ENCODE measurements around the gene RXFP4.
A peak's percentile ranks its signal among the peaks of the same experiment; 100 is the strongest.

RXFP4 gene

DNA sequence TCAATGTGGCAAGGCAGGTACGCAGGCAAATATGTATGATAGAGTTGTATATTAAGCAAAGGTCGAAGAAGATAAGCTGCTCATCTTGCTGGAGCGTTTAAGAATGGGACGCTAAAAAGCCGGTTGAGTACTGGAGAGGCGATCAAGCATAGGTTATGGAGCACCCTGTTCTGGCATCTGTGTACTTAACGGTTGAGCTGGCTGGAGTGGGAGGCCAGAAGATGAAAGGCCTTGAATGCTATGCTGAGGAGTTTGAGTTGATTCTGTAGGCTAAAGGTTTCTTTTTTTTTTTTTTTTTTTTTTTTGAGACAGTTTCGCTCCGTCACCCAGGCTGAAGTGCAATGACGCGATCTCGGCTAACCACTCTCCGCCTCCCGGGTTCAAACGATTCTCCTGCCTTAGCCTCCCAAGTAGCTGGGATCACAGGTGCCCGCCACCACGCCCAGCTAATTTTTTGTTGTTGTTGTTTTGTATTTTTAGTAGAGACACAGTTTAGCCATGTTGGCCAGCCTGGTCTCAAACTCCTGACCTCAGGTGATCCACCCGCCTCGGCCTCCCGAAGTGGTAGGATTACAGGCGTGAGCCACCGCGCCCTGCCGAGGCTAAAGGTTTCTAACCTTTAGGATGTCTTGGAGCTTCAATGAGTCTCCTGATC is 6.4 kb upstream of the RXFP4 start:
- no peaks in the 10 kb centered on the region for H3K27me3 Mint-ChIP-seq

DNA sequence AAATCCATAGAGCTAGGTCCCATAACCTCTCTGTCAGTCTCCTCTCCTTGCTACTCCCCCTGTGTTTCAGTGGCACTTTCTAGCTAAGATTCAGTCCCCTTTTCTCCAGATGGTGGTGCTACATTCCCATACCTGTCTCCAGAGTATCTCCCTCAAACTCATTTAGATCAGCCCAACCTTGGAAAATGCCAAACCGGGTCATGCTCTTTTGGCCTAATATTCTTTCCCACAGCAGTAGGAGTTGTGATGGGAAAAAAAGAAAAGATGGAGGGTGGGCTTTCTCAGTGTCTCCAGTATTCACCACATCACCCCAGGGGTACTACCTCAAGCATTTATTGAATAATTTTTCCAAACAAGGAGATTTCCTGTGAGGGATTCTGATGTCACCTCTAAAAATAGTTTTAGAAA is 3.2 kb upstream of the RXFP4 start:
- no peaks in the 10 kb centered on the region for H3K27me3 Mint-ChIP-seq
- CTCF ChIA-PET, result interaction anchor here (0.7 to 5.7 kb wide), 27 partner anchors 8 to 687 kb away, joined by 3 to 130 read pairs (median 4); partner anchors contain the start of genes ARHGEF2 and RAB25
- H3K4me3 Mint-ChIP-seq, result no peak overlapping the region
- H3K4me1 Mint-ChIP-seq, result peaks cover 44% of the 10 kb centered on the region
- H3K9me3 Mint-ChIP-seq, result no peaks in the 10 kb centered on the region
- peak; percentile 49 for DNase-seq
- no peaks in the 10 kb centered on the region for H3K36me3 Mint-ChIP-seq
- H3K27ac Mint-ChIP-seq, result peak overlapping the region; percentile 1

More for the DNA sequence above, 6.4 kb upstream of the RXFP4 start:
- Mint-ChIP-seq H3K27ac (peak overlapping the region; percentile 68), H3K9me3 (no peaks in the 10 kb centered on the region), H3K4me1 (peaks cover 48% of the 10 kb centered on the region), H3K4me3 (no peak overlapping the region), H3K36me3 (peaks cover 21% of the 10 kb centered on the region)
- CTCF ChIA-PET, result interaction anchor here (0.6 to 6.7 kb wide), 7 partner anchors 10 to 132 kb away, joined by 3 to 52 read pairs (median 5); no protein-coding TSS in a partner anchor
- no peak for DNase-seq

DNA sequence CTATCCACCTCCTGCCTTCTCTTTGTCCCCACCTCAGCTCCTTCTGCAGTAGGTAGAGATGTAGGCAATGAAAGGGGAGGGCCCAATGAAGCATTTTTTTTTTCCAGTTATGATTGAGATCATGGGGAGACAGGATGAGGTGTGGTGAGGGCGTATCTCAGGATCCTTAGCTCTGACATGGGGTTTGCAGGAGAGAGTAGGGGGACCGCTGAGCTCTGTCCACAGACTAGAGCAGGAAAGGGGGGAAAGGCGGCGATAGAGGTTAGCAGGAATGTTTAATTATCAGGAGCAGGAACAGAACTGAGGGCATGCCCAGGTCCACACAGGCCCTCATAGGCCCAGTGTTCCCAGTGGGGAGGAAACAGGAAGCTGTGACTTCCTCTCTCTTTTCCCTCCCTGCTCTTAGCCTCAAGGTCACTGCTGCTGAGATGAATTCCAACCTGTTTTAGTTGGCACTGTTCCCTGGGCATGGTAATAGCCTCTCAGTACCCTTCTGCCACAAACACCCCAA is 901 bp upstream of the RXFP4 start:
- Mint-ChIP-seq H3K4me1 (peaks cover 54% of the 10 kb centered on the region), H3K27me3 (no peaks in the 10 kb centered on the region), H3K9me3 (no peaks in the 10 kb centered on the region), H3K36me3 (peaks cover 6% of the 10 kb centered on the region), H3K27ac (peak overlapping the region; percentile 85), H3K4me3 (no peak overlapping the region)
- DNase-seq, result no peak
- CTCF ChIA-PET, result interaction anchor here (1.4 to 5.7 kb wide), 4 partner anchors 25 to 126 kb away, joined by 5 to 130 read pairs (median 53); partner anchors contain the start of gene ARHGEF2

DNA sequence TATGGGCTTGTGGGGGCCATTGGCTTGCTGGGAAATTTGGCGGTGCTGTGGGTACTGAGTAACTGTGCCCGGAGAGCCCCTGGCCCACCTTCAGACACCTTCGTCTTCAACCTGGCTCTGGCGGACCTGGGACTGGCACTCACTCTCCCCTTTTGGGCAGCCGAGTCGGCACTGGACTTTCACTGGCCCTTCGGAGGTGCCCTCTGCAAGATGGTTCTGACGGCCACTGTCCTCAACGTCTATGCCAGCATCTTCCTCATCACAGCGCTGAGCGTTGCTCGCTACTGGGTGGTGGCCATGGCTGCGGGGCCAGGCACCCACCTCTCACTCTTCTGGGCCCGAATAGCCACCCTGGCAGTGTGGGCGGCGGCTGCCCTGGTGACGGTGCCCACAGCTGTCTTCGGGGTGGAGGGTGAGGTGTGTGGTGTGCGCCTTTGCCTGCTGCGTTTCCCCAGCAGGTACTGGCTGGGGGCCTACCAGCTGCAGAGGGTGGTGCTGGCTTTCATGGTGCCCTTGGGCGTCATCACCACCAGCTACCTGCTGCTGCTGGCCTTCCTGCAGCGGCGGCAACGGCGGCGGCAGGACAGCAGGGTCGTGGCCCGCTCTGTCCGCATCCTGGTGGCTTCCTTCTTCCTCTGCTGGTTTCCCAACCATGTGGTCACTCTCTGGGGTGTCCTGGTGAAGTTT is 550 bp downstream of the RXFP4 start:
- Mint-ChIP-seq H3K9me3 (no peaks in the 10 kb centered on the region), H3K36me3 (peaks cover 17% of the 10 kb centered on the region), H3K4me3 (no peak overlapping the region), H3K4me1 (peaks cover 63% of the 10 kb centered on the region), H3K27ac (peak overlapping the region; percentile 85), H3K27me3 (no peaks in the 10 kb centered on the region)
- CTCF ChIA-PET, result interaction anchor here (1.2 to 5.7 kb wide), 4 partner anchors 37 to 124 kb away, joined by 4 to 130 read pairs (median 65); partner anchors contain the start of gene ARHGEF2
- no peak for DNase-seq

DNA sequence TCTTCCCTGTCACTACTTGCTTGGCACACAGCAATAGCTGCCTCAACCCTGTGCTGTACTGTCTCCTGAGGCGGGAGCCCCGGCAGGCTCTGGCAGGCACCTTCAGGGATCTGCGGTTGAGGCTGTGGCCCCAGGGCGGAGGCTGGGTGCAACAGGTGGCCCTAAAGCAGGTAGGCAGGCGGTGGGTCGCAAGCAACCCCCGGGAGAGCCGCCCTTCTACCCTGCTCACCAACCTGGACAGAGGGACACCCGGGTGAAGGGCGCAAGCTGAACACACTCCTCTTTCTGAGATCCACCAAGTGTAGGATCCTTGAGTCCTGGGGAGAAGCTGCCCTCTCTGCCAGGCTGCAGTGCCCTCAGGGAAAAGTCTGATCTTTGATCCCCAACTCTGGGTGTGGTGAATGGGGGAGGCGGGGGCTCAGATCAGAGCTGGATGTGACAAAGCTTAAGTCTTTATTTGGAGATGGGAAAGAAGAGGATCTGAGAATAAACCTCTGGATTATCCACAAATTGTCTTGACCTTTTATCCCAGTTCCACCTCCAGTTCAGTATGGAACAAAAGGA is 1.2 kb downstream of the RXFP4 start:
- peaks cover 70% of the 10 kb centered on the region for H3K4me1 Mint-ChIP-seq
- H3K4me3 Mint-ChIP-seq, result no peak overlapping the region
- CTCF ChIA-PET, result interaction anchor here (1.2 to 4.4 kb wide), 2 partner anchors 47 to 124 kb away, joined by 4 to 32 read pairs; no protein-coding TSS in a partner anchor
- no peak for DNase-seq
- peaks cover 24% of the 10 kb centered on the region for H3K36me3 Mint-ChIP-seq
- H3K27me3 Mint-ChIP-seq, result no peaks in the 10 kb centered on the region
- H3K9me3 Mint-ChIP-seq, result no peaks in the 10 kb centered on the region
- peak overlapping the region; percentile 85 for H3K27ac Mint-ChIP-seq

DNA sequence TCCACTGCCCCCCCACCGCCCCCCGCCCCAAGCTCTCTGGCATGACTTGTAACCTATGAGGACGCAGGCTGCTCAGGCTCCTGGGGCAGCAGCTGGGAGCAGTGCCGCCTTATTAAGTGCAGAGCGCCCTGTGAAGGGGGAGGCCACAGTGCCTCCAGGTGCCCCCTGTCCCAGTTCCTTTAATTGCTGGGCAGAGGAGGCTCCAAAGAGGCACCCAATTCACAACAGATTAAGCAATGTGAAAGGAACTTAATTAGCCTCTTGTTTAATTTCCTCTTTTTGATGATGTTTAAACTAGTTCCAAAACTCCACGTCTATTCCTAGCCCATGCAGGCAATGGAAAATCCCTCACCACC is 3.0 kb downstream of the RXFP4 start:
- no peaks in the 10 kb centered on the region for H3K9me3 Mint-ChIP-seq
- H3K4me1 Mint-ChIP-seq, result peaks cover 70% of the 10 kb centered on the region
- peak overlapping the region; percentile 85 for H3K27ac Mint-ChIP-seq
- no peak overlapping the region for H3K4me3 Mint-ChIP-seq
- H3K36me3 Mint-ChIP-seq, result peaks cover 29% of the 10 kb centered on the region
- no peaks in the 10 kb centered on the region for H3K27me3 Mint-ChIP-seq
- CTCF ChIA-PET, result interaction anchor here (1.0 to 4.4 kb wide), 4 partner anchors 10 to 45 kb away, joined by 3 to 32 read pairs (median 12); partner anchors contain the start of genes ARHGEF2 and KHDC4
- DNase-seq, result no peak

DNA sequence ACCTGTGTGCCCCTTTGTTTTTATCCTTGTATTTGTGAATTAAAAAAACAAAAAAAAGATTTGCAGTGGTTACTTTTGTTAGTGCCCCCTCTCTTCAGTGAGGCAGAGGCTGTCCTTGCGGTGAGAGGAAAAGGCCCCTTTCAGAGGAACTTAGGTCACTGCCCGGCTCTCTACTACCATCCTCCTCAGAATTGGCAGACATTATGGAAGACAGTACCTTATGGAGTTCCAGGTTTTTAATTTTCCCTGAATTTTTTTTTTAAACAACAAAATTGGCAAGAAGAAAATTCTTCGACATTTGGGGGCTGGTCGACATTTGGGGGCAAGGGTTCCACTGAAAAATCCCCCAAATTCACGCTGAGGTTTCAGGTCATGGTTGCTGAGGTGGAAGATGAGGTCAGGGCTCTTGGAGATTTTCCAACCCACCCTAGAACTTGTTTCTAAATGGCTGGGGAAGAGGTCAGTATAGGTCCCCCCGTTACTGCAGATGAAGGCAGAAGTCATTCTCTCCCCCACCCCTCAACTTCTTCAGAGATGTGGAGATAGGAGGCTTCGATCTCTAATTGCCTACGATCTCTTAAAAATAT is 5.3 kb downstream of the RXFP4 start:
- Mint-ChIP-seq H3K27ac (peak overlapping the region; percentile 88), H3K4me1 (peaks cover 55% of the 10 kb centered on the region), H3K9me3 (no peaks in the 10 kb centered on the region), H3K4me3 (no peak overlapping the region), H3K36me3 (peaks cover 45% of the 10 kb centered on the region), H3K27me3 (no peaks in the 10 kb centered on the region)
- CTCF ChIA-PET, result interaction anchor here (1.0 to 4.4 kb wide), 7 partner anchors 8 to 120 kb away, joined by 3 to 32 read pairs (median 4); partner anchors contain the start of genes ARHGEF2 and KHDC4
- DNase-seq, result no peak

DNA sequence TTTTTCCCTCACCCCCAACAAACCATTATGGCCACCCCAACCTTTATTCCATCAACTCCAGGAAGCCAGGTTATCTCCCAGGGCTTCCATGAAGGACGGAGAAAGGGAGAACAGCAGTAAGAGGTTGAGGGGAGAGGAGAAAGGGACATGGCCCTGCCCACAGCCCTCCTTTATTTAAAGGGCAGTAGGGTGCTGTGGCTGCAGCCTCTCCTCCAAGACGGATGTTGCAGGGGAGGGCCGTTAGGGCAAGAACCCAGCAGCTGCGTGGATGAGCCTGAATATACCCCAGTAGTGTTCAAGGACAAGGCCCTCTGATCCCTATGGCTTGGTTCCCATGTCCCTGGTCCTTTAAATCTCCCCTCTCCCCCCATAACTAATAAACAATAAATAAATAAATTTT is 5.9 kb downstream of the RXFP4 start:
- no peaks in the 10 kb centered on the region for H3K27me3 Mint-ChIP-seq
- peaks cover 51% of the 10 kb centered on the region for H3K36me3 Mint-ChIP-seq
- no peak for DNase-seq
- H3K27ac Mint-ChIP-seq, result peak overlapping the region; percentile 88
- H3K4me3 Mint-ChIP-seq, result no peak overlapping the region
- peaks cover 49% of the 10 kb centered on the region for H3K4me1 Mint-ChIP-seq
- CTCF ChIA-PET, result interaction anchor here (1.5 to 2.7 kb wide), 2 partner anchors 9 to 42 kb away, joined by 3 to 11 read pairs; no protein-coding TSS in a partner anchor
- no peaks in the 10 kb centered on the region for H3K9me3 Mint-ChIP-seq

DNA sequence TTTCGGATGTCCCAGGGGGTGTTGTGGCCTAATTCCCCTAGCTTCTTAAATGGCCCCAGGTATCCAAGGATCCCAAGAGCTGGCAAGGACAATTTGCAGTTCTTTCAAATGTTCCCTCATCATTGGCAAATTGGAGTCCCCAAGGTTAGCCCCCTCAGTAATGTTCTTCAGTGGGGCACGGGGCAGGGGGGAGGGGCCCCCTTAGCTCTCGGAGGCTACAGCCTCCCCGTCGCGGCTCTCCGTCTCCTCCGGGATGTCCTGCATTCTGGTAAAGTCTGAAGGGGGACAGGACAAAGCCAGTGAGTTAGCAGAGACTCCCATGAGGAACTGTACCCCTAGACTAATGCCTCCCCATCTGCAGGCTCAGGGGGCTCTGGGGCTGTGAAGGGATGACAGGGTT is 6.3 kb downstream of the RXFP4 start:
- DNase-seq, result no peak
- H3K4me3 Mint-ChIP-seq, result no peak overlapping the region
- H3K36me3 Mint-ChIP-seq, result peaks cover 55% of the 10 kb centered on the region
- no peaks in the 10 kb centered on the region for H3K9me3 Mint-ChIP-seq
- CTCF ChIA-PET, result interaction anchor here (1.5 to 2.7 kb wide), 2 partner anchors 10 to 42 kb away, joined by 3 to 11 read pairs; no protein-coding TSS in a partner anchor
- no peaks in the 10 kb centered on the region for H3K27me3 Mint-ChIP-seq
- H3K4me1 Mint-ChIP-seq, result peaks cover 47% of the 10 kb centered on the region
- peak overlapping the region; percentile 88 for H3K27ac Mint-ChIP-seq

DNA sequence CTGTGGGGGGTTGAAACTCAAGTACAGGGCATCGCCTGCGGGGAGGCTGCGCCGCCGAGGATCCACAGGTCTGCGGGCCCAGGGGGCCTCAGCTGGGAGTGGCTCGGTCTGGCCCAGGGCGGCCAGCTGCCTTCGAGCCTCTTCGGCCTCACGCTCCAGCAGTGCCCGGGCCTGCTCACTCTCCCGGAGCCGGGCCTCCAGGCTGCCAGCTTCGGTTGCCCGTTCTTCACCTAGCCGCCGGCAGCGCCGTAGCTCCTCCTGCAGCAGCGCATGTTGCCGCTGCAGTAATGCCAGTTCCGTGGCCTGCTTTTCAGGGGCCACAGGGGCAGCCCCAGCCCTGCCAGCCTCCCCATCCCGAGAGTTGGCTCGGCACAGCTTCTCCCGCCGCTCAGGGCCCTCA is 9.4 kb downstream of the RXFP4 start:
- no peak for DNase-seq
- peaks cover 32% of the 10 kb centered on the region for H3K4me1 Mint-ChIP-seq
- CTCF ChIA-PET, result no interaction called here
- peak overlapping the region; percentile 72 for H3K27ac Mint-ChIP-seq
- no peak overlapping the region for H3K4me3 Mint-ChIP-seq
- H3K36me3 Mint-ChIP-seq, result peaks cover 63% of the 10 kb centered on the region
- H3K27me3 Mint-ChIP-seq, result no peaks in the 10 kb centered on the region
- no peaks in the 10 kb centered on the region for H3K9me3 Mint-ChIP-seq

DNA sequence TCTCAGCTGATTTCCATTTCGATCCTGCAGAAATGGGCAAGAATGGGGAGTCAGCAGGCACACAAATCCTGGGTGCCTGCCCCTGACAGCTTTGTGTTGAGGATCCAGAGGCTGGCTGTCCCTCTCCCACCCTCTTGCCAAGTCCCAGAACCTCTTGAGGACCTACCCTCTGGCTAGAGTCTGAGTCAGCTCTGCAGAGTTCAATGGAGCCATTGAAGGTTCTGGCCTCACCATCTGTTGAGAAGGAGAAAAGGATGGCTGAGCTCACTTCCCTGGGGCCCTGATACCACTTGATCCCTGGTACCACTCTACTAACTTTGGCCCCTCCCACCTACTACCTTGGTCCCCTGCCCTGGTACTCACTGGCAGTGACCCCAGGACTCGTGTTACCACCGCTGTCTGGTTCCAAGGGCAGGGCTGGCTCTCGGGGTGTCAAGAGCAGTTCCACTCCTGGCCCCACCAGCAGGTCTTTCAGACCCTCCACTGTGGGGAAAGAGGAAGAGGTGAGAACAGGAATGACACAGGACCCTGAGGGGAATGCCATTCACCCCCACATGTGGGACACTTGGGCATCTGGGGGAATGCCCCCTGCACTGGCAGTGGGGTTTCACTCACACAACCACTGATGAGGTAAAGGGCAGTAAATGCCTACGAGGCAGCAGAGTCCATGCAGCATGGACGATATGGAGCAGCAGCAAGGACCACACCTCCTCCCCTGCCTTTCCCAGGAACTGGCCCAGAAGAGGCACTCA is 10.5 kb downstream of the RXFP4 start:
- DNase-seq, result no peak
- CTCF ChIA-PET, result no interaction called here
- H3K4me3 Mint-ChIP-seq, result no peak overlapping the region
- H3K4me1 Mint-ChIP-seq, result peaks cover 21% of the 10 kb centered on the region
- no peaks in the 10 kb centered on the region for H3K27me3 Mint-ChIP-seq
- no peaks in the 10 kb centered on the region for H3K9me3 Mint-ChIP-seq
- peaks cover 53% of the 10 kb centered on the region for H3K36me3 Mint-ChIP-seq
- peak overlapping the region; percentile 35 for H3K27ac Mint-ChIP-seq

DNA sequence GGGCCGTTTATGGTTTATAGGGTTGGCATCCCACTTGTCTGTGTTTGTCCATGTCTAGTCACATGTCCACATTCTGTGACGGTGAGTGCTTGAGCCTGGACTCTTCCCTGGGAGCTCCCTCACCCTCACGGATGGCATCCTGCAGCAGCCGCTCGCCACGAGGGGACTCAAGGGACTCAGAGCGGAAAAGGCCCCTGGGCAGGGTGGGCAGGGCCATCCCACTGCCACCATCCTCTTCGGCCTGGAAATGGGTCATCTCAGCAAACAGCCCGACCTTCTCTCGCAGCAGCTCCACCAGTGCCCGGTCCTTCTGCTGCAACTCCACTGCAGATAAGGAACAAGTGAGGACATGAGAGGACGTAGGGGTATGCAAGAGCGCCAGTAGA is 11.1 kb downstream of the RXFP4 start:
- CTCF ChIA-PET, result no interaction called here
- Mint-ChIP-seq H3K4me3 (no peak overlapping the region), H3K27me3 (no peaks in the 10 kb centered on the region), H3K9me3 (no peaks in the 10 kb centered on the region), H3K36me3 (peaks cover 53% of the 10 kb centered on the region), H3K27ac (peak overlapping the region; percentile 19), H3K4me1 (peaks cover 15% of the 10 kb centered on the region)
- no peak for DNase-seq

DNA sequence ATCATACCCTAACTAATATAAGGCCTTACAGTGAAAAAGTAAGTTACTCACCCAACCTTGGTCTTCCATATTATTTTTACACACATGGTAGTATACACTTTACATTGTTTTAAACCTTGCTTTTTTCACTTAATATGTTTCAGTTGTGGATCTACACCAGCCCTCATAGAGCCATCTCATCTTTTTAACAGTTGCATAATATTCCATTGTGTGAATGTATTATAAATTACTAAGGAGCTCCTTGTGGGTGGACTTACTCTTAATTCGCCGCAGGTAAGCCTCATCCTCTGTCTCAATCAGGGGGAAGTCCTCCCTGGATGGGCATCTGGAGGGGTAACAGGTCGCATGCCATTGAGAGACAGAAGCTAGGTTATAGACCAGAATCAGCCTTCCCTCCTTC is 13.2 kb downstream of the RXFP4 start:
- Mint-ChIP-seq H3K27ac (peak overlapping the region; percentile 66), H3K4me1 (peaks cover 7% of the 10 kb centered on the region), H3K4me3 (no peak overlapping the region), H3K36me3 (peaks cover 59% of the 10 kb centered on the region), H3K9me3 (no peaks in the 10 kb centered on the region), H3K27me3 (no peaks in the 10 kb centered on the region)
- CTCF ChIA-PET, result interaction anchor here (0.7 to 1.6 kb wide), 3 partner anchors 8 to 21 kb away, joined by 3 to 4 read pairs (median 3); partner anchors contain the start of gene KHDC4
- no peak for DNase-seq
